WI38 (cell line): ENCODE results near the gene HNRNPH2.
A peak's percentile ranks its signal among the peaks of the same experiment; 100 is the strongest.

Source experiments
- H3K4me3 ChIP-seq: 2 replicates; pipeline ENCODE4 v1.5.1; 2011; ENCODE audit warnings: low read depth, mild to moderate bottlenecking, control low read depth, low read length
- CTCF ChIP-seq: IDR thresholded peaks from 2 replicates; pipeline ENCODE4 v1.5.1; 2012; ENCODE audit warnings: low read depth, mild to moderate bottlenecking, control low read depth, low read length

Gene HNRNPH2

GRCh38 chrX:101407748-101408531 is at the start of gene HNRNPH2, which contains the start of gene GLA:
TSS of gene HNRNPH2 (plus strand) at chrX:101408222. CDS start at chrX:101411989, 3,767 bp downstream.
TSS of gene GLA (minus strand) at chrX:101407925. CDS start at chrX:101407903, 22 bp downstream.
- TF ChIP-seq CTCF = no peak
- H3K4me3 ChIP-seq = peak within 1 kb of the TSS; percentile 70

GRCh38 chrX:101359966-101360365 is 48.1 kb upstream of the HNRNPH2 start:
- H3K4me3 ChIP-seq = no peak overlapping the region
- TF ChIP-seq CTCF = no peak

- TF ChIP-seq CTCF = no peak
- H3K4me3 ChIP-seq = no peak overlapping the region
Measured at GRCh38 chrX:101360390-101360789, 47.6 kb upstream of the HNRNPH2 start.

- TF ChIP-seq CTCF = no peak
- no peak overlapping the region for H3K4me3 ChIP-seq
Measured at GRCh38 chrX:101362116-101362515, 45.9 kb upstream of the HNRNPH2 start.

GRCh38 chrX:101362757-101363156 is 45.3 kb upstream of the HNRNPH2 start:
- H3K4me3 ChIP-seq = no peak overlapping the region

GRCh38 chrX:101365301-101365795 is 42.7 kb upstream of the HNRNPH2 start:
- TF ChIP-seq CTCF = no peak
- no peak overlapping the region for H3K4me3 ChIP-seq

More at GRCh38 chrX:101362757-101363156, 45.3 kb upstream of the HNRNPH2 start:
- no peak for TF ChIP-seq CTCF

GRCh38 chrX:101368800-101369199 is 39.2 kb upstream of the HNRNPH2 start:
- no peak for TF ChIP-seq CTCF
- no peak overlapping the region for H3K4me3 ChIP-seq
